Measurements from ENCODE around the gene FAAP24.
"Not testable (repeated sequence)": the region's sequence is repeated elsewhere in the genome, so short reads cannot be mapped to it uniquely, and the experiment has no call there.

The FAAP24 gene, protein sequence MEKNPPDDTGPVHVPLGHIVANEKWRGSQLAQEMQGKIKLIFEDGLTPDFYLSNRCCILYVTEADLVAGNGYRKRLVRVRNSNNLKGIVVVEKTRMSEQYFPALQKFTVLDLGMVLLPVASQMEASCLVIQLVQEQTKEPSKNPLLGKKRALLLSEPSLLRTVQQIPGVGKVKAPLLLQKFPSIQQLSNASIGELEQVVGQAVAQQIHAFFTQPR

DNA sequence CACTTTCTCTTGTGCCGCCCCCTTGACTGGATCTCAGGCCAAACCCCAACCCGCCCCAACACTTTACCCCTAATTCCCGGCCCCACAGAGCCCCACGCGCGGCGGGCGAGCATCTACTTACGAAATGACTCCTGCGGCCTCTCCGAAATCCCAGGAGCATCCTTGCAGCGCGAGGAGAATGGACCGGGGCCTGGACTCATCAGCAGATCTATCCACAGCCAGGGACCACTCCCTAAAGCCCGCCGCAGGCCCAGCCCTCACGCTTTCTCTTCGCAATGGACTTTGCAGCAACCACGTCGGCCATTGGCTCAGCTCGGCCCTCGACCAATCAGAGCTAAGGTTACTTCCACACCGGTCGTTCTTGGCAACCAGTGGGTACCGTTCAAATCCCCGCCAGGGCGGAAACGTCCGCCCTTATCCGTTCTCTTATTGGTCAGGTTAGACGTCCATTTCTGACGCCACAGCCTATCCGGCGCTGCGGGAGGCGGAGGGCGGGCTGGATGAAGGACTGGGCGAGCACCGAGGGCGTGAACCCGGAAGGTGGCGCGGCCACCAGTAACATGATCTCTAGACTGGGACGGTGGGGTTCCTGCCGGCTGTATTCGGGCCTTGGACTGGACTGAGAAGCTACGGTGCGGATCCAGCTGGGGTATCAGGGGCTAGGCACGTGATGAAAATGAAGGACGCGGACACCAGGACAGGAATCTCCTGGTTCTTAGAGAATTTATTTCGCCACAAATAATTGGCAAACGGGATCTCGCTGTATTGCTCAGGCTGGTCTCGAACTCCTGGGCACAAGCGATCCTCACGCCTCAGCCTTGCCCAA, at the start of gene FAAP24, which contains the start of gene CEP89:
TSS of gene FAAP24 (plus strand) at position 528 of the 826 bp plus-strand sequence. CDS start 955 bp downstream, outside the sequence.
TSS of gene CEP89 (minus strand) at position 244 of the 826 bp plus-strand sequence. CDS start at position 160, 84 bp downstream.
- DNase-seq (ENCODE audit: low read depth) = peak; percentile 97

DNA sequence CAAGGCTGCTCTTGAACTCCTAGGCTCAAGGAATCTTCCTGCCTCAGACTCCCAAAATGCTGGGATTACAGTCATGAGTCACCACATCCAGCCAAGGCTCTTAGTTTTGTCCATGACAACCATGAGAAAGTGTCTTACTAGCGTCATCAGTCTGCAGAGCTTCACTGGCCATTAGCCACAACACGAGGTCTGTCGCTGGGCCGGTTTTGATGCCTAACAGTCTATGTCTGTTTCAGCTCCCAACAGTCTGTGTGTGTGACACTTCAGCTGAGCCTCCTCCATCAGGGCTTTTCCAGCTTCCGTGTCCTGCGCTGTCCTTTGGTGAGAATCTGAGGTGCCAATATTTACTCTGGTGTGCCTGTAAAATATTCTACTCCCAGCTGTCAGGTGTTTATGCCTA, 47.8 kb upstream of the FAAP24 start:
- DNase-seq (ENCODE audit: low read depth) = no peak

DNA sequence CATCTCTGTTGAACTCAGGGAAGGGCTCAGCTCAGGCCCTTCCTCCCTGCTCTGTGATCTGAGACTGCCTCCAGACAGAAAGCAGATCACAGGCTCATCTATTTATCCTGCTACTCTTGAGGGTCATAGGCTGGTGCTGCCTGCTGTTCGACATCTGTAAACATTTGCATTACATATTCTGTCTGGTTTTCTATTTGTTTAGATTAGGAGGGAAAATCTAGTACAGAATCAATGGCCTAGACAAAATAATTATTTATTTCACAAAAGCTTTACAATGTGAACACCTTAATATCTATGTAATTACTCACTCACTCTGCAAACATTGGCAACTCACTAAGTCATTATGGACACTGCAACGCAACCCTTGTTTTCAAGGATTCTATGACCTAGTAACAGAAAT, 43.2 kb upstream of the FAAP24 start:
- no peak for DNase-seq (ENCODE audit: low read depth)

DNA sequence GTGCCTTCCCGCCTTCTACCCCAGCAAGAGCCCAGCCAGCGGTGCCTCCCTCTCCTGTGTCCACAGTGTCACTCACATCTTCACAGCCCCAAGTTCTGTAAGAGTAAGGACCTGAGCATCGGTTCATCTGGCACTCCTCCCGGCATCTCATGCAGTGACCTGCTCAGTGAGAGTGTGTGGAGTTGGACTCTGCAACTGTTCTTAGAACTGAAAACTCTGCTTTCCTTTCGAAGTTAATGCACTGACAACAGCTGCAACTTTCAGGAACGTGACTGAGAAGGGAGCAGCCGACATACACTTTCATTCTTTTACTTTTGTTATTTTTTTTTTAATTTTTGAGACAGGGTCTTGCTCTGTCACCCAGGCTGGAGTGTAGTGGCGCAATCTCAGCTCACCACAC, 41.5 kb upstream of the FAAP24 start:
- no peak for DNase-seq (ENCODE audit: low read depth)

DNA sequence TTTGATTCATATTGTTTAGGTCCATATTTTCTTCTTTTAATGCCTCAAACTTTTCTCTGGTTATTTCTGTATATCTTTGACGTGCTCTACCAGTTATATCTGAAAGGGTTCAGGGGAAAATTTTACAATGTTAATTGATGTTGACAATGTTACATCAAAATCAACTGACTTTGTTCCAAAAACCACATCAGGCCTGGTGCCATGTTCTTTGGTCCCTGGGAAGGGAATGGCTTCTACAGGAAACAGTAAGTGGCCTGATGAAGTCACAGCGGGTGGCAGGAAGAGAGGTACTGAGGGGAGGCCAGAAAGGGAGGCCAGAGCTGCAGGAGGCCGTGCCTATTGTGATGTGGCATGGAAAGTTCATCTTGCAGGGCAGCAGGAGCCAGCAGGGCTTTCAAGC, 38.5 kb upstream of the FAAP24 start:
- DNase-seq (ENCODE audit: low read depth) = no peak

DNA sequence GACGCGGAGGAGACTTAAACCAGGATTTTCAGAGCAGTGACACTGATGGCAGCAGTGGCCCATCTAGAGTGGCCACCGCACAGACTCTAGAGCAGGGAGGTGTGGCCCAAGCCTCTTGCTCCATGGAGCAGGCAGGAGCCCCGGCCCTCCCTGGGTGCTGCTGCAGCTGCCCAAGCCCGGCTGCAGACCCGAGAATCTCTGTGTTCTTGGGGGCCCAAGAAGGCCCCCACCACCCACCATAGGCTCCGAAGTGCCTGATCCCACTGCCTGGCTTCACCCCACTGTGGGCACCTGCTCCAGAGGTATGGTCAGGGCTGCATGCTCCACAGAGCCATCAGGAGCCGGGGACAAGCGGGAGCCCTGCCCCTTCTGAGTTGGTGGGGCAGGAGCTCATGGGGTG, 36.4 kb upstream of the FAAP24 start:
- no peak for DNase-seq (ENCODE audit: low read depth)

DNA sequence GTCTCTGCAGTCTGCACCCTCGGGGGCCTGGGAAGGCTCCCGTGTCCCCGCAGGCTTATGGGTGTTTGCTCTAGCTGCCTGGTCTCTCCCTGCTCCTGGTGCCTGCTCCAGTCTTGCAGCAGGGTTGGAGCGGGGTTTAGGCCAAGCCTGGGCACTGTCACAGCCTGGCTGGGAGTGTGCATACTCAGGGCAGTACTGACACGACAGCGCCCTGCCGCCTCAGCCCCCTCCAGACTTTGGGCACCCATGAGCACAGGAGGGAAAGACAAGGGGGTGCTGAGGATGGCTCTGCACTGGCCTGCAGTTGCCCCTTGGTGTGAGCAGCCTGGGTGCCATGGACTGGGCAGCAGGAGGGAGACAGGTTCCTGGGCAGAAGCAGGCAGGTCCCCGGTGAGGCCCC, 36.0 kb upstream of the FAAP24 start:
- DNase-seq (ENCODE audit: low read depth) = no peak

DNA sequence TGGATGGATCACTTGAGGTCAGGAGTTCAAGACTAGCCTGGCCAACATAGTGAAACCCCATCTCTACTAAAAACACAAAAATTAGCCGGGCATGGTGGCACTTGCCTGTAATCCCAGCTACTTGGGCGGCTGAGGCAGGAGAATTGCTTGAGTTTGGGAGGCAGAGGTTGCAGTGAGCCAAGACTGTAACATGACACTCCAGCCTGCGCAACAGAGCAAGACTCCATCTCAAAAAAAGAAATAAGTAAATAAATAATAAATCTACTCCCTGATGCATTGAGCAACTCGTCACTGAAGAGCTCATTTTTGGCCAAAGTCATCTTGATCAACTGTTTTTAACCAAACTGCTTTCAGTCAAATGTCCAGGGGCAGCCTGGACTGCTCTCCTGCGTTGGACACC, 30.8 kb upstream of the FAAP24 start:
- not testable (repeated sequence) for DNase-seq (ENCODE audit: low read depth)

DNA sequence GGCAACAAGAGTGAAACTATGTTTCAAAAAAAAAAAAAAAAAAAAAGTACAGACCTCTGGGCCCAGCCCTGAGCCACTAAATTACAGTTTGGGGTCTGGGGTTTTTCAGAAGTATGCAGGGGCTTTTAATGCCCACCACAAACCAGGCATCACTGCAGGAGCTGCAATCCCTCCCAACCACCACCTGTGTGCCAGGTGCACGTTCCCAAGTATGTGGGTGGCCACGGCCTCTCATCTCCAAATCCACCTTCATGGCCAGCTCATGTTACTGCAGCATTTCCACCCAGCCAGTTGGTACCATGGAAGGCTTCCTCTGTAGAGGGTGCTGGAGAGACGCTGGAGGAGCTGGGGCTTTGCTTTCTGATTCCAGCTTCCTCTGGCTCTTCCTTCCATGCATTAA, 26.8 kb upstream of the FAAP24 start:
- no peak for DNase-seq (ENCODE audit: low read depth)

DNA sequence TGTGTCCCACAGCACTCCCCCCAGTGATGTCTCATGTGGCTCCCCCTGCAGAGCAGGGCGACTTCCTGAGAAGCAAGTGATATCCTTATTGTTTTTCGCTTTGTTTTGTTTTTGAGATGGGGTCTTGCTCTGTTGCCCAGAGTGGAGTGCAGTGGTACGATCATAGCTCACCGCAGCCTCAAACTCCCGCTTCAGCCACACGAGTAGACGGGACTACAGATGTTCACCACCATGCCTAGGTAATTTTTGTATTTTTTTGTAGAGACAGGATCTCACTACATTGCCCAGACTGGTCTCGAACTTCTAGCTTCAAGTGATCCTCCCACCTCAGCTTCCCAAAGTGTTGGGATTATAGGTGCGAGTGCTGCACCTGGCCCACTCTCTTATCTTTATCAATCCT, 5.3 kb upstream of the FAAP24 start:
- DNase-seq (ENCODE audit: low read depth) = no peak

DNA sequence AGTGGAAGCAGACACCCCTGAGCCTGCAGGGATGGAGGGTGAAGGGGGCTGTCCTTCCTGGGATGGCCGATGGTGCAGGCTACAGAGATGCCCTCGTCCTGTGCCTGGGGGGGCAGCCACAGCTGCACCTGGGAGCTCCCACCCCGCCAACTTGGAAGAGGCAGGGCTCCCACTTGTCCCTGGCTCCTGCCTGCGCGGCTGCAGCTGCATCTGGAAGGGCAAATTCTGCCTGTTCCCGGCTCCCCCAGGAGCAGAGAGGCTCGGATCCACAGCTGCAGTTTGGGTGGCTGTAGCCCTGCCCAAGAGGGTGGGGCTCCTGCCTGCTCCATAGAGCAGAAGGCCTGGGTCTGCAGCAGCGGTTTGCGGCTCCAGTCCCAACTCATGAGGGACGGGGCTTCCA, 2.5 kb upstream of the FAAP24 start:
- no peak for DNase-seq (ENCODE audit: low read depth)

DNA sequence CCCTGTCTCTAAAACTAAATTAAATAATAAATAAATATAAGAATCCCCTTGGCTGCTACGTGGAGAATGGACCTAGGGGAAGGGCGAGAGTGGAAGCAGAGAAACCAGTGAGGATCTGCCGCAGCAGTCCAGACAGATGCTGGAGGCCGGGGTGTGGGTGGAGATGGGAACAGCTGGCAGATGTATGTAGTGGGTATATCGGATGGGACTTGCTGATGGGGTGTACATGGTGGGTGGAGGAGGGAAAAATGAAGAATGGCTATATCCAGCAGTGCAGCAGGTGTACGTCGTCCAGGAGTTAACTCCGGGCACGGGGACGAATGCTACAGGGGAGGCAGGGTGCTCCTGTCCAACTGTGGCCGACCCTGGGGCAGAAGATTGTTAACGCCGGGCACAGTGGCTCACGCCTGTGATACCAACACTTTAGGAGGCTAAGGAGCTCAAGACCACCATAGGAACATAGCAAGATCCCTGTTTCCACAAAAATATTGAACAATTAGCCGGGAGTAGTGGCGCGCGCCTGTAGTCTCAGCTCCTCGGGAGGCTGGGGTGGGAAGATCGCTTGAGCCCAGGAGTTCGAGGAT, 938 bp upstream of the FAAP24 start:
- DNase-seq (ENCODE audit: low read depth) = no peak

DNA sequence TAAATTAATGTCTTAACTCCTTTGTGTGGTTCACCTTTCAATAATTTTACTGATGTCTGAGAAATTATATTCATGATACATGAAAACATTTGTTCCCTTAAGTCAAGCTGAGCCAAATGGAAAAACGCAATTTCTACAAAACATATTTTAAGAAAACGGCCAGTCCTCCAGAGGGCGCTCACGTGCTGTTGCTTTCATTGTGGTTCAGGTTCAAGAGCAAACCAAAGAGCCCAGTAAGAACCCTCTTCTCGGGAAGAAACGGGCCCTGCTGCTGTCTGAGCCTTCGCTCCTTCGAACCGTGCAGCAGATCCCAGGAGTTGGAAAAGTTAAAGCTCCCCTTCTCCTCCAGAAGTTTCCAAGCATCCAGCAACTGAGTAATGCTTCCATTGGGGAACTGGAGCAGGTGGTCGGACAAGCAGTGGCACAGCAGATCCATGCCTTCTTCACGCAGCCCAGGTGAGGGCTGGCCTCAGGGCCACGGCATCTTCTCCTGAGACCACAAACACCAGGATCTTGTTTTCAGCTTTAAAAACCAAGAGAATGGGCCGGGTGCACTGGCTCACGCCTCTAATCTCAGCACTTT, 4.3 kb downstream of the FAAP24 start:
- DNase-seq (ENCODE audit: low read depth) = peak; percentile 21

DNA sequence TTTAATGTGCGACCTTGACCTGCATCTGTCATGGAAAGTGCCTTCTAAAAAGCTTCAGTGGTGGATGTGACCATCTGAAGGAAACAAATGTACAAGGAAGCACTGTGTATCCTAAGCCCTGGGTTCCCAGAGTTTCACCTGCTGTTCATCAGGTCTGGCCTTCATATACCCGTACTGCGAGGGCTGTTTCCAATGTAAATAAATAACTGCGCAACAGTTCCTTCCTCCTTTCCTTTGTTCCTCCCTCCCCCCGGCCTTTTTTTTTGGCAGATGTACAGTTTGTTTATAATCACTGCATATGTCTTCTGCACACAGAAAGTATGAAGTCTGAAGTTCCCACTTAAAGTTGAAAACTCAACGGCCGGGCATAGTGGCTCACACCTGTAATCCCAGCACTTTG, 5.2 kb downstream of the FAAP24 start:
- DNase-seq (ENCODE audit: low read depth) = no peak

DNA sequence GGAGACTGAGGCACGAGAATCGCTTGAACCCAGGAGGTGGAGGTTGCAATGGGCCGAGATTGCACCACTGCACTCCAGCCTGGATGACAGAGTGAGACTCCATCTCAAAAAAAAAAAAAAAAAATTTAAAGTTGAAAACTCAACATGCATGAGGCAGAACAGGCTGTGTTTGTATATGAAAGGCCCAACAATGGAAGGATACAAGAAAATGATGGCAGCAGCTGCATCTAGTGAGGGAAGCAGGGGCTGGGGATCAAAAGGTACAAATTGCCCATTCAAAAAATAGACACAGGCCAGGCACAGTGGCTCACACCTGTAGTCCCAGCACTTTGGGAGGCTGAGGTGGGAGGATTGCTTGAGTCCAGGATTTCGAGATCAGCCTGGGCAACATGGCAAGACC, 5.8 kb downstream of the FAAP24 start:
- DNase-seq (ENCODE audit: low read depth) = not testable (repeated sequence)

DNA sequence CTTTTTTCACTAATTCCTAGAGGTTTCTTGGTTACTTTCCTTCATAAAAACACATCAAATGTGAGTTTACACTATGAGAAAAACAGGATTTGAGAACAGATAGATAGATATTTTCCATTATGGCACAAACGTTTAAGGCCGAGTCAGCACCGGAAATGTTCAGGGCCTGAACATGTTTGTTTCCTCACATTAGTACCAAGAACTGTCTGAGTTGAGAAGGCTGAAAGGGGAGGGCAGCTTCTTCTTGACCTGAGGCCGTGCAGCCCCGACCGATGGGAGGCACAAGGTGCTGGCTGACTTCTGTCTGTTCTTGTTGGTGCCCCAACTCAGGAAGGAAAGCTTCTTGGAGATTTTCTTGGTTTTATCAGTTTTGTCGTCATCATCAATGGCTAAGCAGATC, 7.8 kb downstream of the FAAP24 start:
- not testable (repeated sequence) for DNase-seq (ENCODE audit: low read depth)

DNA sequence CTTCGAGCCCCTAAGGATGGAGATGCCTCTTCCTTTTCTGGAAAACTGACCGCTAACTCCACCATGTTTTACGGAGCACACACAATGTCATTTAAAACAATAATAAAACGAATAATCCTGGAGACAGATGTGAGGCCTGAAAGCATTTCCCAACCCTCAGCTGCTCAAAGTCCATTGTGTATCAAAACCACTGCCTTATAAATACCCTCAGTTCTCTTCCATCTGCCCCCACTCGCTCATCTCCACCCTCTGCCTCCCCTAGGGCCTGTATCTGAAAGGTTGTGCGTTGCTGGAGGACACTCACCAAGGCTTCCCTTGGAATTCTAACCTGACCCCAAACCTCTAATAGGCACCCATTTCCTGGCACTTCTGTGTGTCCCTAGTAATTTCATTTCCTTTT, 10.4 kb downstream of the FAAP24 start:
- not testable (repeated sequence) for DNase-seq (ENCODE audit: low read depth)

DNA sequence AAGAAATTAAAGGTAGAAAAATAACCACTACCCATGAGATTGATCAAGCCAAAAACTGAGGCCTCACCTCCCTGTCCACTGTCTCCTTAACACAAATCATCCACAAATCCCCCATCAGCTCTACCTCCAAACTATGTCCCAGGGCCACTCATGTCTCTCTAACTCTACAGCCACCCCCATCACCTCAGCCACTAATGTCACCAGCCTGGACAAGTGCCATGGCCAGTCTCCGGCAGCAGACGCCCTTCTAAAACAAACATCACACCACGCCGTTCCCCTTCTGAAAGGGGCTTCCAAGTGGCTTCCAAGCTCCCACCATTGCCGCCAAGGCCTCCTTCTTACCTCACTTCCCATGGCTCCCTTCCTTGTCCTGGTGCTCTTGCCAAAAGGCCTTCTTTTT, 16.2 kb downstream of the FAAP24 start:
- not testable (repeated sequence) for DNase-seq (ENCODE audit: low read depth)

DNA sequence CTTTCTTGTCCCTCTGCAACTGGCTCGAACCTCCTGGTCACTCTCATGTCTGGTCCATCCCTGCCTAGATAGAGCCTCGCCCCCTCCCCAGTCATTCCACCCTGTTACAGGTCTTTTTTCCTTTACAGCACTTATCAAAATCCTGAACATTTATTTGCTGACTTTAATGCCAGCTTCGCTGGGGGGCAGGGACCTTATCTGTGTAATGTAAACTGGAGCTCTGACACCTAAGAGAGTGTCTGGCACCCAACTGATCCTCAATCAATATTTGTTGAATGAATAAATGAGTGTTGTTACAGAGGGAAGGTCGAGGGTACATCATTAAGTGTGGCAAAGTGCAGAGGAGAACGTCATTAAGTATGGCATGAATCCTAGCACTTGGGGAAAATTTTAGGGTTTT, 16.7 kb downstream of the FAAP24 start:
- DNase-seq (ENCODE audit: low read depth) = no peak

DNA sequence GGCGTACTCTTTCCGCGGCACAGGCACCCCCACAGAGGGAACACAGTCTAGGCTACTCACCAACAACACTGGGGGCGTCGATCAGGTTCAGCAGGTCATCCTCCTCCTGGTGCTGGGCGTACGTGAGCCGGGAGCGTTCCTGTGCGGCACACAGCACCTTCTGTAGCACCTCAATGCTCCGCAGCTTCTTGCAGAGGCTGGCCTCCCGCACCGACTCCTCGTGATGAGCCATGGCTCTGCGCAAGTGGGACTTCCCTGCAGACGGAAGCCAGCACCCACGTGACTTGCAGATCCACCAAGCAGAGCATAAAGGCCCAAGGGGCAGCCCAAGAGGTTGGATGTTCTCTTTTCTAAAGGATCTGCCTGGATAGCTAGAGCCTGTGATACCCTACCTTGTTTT, 23.9 kb downstream of the FAAP24 start:
- DNase-seq (ENCODE audit: low read depth) = not testable (repeated sequence)

DNA sequence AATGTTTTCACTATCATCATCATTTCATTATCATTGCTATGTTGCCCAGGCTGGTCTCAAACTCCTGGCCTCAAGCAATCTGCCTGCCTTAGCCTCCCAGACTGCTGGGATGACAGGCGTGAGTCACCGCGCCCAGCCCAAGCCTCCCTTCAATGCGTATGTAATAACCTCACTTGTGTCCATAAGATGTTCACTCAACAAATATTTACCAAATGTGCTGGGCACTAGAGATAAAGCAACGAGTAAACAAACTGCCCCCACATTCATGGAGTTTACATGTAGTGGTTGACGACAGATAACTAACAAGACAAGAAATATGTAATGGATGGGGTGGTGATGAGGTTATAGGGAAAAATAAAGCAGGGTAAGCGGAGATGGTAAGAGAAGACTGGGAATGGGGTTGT, 25.0 kb downstream of the FAAP24 start:
- DNase-seq (ENCODE audit: low read depth) = not testable (repeated sequence)

DNA sequence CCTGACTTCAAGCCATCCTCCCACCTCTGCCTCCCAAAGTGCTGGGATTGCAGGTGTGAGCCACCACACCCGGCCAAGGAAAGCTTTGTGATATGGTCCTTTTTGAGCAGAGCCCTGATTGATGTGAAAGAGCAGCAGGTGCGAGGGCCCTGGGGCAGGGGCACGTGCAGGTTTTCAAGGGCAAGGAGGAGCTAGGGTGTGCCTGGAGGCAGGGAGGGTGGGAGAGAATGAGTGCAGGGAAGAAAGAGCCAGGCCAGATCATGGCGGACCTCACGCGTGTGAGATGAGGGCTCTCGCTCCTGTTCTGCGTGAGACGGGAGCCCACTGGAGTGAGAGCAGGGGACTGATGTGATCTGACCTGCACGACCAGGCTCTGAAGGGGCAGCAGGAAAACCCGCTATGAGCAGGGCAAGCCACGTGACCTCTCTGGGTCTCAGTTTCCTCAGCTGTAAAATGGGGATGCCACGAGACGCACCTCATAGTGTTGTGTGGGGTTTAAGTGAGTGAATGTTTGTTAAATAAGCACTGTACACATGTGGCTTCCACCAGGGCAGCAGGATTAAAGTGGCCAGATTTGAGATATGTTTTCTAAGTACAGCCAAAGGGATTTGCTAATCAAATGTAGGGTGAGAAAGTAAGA, 25.8 kb downstream of the FAAP24 start:
- DNase-seq (ENCODE audit: low read depth) = no peak

Data from T-helper 22 cell (primary cell).